GM12801 (cell line): ENCODE measurements around the gene PLEKHB1.
A peak's percentile ranks its signal among the peaks of the same experiment; 100 is the strongest.

Experiments
- TF ChIP-seq, protein P1 (sequence below): IDR thresholded peaks from one replicate; pipeline ENCODE4 v1.5.1; 2011; ENCODE audit warnings: control low read depth; ENCODE audit not compliant: insufficient read length; ENCODE audit errors: extremely low read depth

Gene PLEKHB1

DNA sequence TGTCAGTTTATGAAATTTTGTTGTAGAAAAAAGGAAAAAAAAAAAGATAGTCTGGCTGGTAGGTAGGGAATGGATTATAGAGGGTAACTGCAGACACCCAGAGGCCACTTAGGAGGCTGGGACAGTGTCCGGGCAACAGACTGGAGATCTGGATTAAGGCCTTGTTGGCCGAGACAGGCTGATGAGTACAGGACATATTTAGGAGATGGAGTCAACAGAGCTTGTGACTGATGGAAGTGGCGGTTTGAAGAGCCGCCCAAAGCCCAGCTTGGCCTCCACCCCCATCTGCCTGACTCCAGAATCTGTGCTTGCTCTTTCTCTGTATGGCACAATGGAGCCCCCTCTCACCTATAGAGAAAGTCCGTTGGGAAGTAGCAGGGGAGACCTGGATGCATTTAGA lies 7.6 kb downstream of the PLEKHB1 start:
- TF ChIP-seq, protein P1, sequence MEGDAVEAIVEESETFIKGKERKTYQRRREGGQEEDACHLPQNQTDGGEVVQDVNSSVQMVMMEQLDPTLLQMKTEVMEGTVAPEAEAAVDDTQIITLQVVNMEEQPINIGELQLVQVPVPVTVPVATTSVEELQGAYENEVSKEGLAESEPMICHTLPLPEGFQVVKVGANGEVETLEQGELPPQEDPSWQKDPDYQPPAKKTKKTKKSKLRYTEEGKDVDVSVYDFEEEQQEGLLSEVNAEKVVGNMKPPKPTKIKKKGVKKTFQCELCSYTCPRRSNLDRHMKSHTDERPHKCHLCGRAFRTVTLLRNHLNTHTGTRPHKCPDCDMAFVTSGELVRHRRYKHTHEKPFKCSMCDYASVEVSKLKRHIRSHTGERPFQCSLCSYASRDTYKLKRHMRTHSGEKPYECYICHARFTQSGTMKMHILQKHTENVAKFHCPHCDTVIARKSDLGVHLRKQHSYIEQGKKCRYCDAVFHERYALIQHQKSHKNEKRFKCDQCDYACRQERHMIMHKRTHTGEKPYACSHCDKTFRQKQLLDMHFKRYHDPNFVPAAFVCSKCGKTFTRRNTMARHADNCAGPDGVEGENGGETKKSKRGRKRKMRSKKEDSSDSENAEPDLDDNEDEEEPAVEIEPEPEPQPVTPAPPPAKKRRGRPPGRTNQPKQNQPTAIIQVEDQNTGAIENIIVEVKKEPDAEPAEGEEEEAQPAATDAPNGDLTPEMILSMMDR = no peak

DNA sequence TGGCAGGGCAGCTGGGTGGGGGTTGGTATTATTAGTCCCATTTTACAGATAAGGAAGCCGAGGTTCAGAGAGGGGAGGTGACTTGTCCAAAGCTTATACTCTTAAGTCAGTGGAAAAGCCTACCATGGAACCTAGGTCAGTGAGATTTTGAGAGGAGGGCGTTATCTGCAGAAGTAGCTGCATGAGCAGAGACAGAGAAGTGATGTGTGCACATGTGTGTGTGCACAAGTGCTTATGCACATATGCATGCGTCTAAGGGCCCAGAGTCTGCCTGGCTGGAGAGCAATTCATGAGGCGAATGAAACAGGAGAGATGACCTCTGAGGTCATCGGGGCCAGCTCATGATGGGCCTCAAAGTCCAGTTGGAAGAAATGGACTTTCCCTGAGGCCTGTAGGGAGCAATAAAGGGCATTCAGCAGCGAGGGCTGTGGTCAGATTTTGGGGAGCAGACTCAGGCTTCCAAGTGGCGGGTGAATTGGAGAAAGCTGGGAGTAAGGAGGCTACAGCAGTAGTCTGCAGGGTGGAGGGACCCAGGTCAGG lies 8.2 kb downstream of the PLEKHB1 start:
- TF ChIP-seq, protein P1 = no peak

DNA sequence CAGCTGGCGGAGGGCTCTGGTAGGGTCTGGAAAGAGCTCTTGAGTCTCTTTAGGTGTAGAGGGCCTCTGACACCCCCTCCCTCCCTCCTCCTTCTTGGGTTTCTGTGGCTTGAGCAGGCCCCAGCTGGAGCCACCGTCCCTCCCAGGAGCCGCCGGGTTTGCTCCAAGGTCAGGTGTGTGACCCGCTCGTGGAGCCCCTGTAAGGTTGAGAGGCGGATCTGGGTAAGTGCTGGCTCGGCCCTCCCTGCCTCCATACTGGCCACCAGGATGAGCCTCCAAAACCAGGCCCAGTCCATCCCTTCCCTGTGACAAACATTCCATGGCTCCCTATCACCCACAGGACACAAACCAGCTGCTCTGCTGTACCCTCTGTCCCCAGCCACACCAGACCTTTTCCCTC lies 9.3 kb downstream of the PLEKHB1 start:
- TF ChIP-seq, protein P1 = no peak

DNA sequence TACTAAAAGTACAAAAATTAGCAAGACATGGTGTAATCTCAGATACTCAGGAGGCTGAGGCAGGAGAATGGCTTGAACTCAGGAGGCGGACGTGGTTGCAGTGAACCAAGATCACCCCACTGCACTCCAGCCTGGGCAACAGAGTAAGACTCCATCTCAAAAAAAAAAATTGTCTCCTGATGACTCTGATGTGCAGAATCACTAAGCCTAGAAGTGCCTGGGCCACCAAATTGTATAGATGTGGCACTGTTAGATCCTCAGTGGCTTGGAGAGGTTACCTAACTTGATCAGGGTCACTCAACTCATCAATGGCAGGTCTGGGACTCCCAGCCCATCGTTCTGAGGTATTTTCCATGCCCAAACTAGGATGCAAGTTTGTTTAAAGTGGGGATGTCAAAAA lies 10.6 kb downstream of the PLEKHB1 start:
- TF ChIP-seq, protein P1 = no peak

DNA sequence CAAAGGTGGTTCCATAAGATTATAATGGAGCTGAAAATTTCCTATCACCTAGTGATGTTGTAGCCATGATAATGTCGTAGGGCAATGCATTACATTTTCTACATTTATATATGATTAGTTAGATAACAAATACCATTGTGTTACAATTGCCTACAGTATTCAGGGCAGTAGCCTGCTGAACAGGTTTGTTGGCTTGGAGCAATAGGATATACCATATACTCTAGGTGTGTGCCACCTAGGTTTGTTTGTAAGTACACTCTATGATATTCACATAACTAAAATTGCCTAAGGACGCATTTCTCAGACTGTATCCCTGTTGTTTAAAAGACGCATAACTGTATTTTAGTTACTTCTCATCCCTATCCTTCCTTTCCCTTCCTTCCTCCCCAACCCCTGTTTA lies 13.6 kb downstream of the PLEKHB1 start:
- TF ChIP-seq, protein P1 = no peak

DNA sequence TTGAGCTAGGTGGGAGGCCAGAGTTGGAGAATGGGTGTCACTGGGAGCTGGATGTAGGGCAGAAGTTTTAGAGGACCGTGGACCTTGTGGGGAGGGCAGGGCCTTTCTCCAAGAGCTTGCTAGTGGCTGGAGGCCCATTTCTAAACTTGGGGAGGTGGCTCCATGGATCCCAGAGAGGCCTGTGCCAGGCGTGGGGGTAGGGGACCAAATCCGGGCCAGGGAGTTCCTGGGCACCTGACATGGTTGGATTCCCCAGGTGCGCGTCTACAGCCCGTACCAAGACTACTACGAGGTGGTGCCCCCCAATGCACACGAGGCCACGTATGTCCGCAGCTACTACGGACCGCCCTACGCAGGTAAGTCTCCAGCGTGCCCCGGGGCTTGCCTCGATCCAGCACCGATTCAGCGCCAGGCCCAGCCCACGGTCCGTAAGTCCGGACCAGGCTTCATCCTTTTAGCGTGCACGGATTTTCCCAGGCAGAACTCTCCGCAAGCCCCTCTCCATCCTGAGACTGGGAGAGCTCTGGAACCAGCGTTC lies 14.2 kb downstream of the PLEKHB1 start:
- TF ChIP-seq, protein P1 = no peak

DNA sequence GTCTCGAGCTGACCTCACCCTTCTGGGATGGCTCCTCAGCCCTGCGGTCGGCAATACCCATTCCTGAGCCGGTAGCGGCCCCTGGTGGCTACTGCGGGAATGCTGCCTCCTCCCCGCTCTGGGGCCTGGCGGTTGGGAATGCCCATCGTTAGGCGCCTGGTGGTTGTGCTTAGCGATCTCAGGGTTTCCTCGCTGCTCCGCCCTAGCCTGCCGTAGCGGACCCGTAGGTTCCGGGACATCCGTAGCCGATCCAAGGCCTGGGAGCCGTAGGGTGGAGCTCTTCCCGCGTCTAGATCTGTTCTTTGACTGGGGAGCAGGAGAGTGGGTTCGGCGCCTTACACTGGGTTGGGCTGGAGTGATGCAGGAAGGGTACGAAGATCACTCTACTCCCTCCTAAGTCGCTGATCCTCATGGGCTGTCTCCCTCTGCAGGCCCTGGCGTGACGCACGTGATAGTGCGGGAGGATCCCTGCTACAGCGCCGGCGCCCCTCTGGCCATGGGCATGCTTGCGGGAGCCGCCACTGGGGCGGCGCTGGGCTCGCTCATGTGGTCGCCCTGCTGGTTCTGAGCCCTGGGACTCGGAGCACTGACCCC lies 14.8 kb downstream of the PLEKHB1 start:
- TF ChIP-seq, protein P1 = peak; percentile 70
